ENCODE data around the gene HEMGN.
A peak's percentile ranks its signal among the peaks of the same experiment; 100 is the strongest.
"Not testable (repeated sequence)": the region's sequence is repeated elsewhere in the genome, so short reads cannot be mapped to it uniquely, and the experiment has no call there.

Gene HEMGN, protein sequence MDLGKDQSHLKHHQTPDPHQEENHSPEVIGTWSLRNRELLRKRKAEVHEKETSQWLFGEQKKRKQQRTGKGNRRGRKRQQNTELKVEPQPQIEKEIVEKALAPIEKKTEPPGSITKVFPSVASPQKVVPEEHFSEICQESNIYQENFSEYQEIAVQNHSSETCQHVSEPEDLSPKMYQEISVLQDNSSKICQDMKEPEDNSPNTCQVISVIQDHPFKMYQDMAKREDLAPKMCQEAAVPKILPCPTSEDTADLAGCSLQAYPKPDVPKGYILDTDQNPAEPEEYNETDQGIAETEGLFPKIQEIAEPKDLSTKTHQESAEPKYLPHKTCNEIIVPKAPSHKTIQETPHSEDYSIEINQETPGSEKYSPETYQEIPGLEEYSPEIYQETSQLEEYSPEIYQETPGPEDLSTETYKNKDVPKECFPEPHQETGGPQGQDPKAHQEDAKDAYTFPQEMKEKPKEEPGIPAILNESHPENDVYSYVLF

DNA sequence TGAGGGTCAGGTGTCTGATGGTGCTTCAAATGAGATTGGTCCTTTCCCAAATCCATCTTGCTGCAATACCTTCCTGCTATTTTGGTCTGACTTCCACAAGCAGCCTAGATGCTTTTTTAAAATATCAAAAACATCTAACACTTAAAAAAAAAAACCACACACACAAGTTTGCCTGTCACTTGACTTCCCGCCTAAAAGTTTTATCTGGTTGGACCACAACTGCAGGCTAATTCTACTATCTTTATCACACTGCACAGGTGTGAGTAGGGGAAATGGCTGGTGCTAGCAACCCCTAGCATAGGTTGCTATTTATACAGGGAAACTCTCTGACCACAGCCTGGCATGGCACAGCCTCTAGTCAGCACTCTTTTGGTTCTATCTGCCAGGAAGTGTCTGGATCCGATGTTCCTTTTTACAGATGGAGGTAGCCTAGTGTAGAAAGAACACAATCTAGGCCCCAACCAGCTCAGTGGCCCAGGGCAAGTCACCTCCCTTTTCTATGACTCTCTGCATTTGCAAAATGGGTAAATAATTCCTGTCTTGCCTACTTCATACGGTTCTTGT is at the start of gene HEMGN:
HEMGN (minus strand) TSS at position 92 of the 564 bp plus-strand sequence; CDS start at position 56, 36 bp downstream.
- no peak for DNase-seq (ENCODE audit: low spot score)

DNA sequence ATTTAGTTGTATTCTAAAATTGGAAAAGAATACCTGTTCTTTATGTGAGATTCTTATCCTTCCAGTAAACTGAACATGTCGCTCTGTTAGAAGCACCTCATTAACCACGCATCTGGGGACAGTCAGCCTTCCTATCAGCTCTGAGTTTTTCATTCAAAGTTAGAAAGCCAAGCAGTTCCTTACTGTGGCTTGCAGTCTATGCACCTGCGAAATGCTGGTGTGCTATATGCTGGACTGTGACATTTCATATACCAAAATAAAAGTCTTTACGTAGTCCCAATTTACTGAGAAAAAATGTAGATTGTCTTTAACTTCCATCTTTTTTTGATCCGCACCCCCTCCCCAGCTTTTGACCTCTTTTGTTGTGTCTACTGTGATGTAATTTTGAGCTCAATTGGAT is 49.5 kb upstream of the HEMGN start:
- no peak for DNase-seq (ENCODE audit: low spot score)

DNA sequence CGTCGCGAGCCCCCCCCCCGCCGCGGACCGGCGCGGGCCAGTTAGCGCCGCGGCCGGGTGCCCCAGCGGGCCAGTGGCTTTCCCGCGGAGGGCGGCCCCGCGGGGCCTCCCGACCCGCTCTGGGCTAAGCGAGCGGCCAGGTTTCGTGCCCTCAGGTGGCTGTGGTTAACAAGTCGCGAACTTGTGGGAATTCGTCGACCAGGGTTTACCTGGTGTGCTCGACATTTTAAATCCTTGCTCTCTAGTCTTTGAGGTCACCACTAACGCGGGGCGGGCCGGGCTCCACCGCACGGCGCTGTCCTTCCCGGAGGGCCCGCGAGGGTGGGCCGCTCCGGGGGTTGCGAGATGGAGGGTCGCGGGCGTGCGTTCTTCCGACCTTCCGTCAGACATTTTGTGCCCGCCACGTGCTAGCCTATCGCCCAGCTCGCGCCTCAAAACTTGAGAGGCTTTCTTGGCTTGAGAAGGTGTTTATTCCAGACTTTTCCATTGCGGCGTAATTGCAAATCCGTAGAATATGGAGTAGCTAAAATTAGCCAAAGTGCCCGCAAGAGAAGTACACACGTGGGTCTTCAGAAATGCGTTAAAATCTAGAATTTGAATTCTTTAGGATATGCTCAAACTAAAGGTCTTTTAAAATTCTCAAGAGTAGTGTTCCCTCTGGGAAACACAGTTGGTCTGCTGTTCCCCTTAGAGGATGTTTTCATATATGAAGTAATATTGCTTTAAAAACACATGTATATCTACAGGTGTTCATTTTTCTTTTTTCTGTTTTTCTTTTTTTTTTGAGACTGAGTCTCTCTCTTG is 47.3 kb upstream of the HEMGN start:
- DNase-seq (ENCODE audit: low spot score): no peak

DNA sequence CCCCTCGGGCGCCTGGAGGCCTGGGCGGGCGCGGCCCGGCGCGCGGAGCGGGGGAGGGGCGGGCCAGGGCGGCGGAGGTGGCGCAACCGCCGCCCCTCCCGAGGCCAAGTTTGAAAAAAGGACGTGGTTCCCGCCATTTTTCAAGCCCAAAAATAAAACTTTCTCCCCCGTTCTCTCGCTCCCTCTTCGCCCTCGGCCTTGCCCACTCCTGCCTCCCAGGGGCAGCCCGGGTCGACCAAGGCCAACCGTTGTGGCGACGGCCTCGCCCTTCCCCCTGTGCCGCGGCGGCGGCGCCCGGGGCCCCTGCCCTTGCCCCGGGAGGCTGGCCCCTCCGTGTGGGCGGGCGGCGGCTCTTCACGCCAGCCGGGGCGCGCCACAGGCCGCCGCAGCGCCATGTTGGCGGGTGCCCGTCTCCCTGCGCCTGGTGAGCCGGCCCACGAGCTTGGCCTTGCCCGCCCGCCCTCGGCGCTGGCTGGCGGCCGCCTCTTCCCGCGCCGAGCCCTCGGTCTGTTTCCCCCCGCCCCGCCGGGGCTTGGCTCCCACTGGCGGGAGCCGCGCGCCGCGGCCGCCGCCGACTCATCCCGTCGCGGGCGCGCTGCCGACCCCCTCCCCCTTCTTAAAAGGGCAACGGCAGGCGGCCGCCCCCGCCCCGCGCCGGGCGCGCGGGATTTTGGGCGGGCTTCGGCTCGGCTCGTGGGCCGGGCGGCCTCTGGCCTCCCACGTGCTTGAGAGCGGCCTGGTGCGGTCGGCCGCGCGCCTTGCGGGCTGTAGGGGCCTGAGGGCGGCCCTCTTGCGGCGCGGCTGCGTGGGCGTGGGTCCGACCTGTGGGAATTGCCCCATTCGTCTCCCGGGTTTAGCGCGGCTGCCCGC is 46.5 kb upstream of the HEMGN start:
- peak; percentile 89 for DNase-seq (ENCODE audit: low spot score)

DNA sequence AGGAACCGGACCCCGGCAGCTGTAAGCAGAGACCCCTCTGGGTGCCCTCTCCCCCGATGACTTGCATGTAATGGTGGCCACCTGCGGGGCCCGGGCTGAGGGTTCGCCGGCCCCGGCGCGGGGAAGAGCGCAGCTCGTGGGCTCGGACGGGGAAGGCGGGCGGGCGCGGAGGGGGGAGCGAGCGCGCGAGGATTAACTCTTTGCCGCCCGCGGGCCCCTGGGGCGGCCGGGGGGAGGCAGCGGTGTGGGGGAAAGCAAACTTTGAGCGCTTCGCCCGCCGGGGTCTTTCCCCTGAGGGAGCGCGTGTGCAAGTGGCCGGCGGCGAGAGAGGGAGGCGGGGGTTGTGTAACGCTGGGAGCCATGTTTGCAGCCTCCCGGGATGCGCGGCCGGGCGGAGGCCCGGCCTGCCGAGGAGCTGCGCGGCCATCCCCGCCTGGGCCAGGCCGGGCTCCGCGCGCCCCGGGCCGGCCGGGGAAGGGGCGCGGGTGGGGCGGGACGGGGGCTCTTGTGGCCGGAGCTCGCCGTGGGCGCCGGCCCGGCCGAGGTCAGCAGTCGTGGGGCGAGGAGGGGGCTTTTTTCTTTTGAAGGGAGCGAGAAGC is 45.7 kb upstream of the HEMGN start:
- peak; percentile 67 for DNase-seq (ENCODE audit: low spot score)

DNA sequence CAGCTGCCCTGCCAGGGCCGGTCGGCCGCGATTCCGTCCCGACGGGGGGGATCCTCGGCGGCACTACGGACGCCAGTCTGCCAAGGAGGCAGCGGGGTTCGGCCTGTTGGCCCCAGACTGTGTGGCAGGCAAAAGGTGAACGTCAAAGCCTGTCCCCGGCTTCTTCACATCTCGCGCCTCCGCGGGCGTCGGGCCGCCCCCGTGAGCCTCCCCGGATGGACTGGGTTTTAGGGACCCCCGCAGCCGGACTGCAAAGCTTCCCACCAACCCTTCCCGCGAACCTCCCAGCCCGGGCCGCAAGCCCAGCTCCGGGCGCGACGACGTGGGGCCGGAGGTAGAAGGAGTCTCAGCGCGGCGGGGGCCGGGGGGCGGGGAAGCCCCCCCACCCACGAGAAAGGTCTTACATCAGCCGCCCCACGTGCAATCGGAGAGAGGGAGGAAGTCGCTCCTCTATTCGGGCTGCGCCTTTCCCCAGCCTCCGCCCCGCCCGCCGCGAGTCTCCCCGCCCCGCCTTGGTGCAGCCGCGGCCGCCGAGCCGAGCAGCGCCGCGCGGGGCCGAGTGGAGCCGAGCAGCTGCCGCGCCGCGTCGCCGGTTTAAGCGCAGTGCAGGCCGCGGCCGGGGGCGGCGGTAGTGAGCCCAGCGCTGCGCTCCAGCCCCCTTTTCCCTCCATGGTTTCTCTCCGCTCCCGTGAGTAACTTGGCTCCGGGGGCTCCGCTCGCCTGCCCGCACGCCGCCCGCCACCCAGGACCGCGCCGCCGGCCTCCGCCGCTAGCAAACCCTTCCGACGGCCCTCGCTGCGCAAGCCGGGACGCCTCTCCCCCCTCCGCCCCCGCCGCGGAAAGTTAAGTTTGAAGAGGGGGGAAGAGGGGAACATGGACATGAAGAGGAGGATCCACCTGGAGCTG is 45.0 kb upstream of the HEMGN start, which contains the start of gene ANP32B:
ANP32B (plus strand) TSS at position 659 of the 906 bp plus-strand sequence; CDS start at position 874, 215 bp downstream.
- DNase-seq (ENCODE audit: low spot score): peak; percentile 95

DNA sequence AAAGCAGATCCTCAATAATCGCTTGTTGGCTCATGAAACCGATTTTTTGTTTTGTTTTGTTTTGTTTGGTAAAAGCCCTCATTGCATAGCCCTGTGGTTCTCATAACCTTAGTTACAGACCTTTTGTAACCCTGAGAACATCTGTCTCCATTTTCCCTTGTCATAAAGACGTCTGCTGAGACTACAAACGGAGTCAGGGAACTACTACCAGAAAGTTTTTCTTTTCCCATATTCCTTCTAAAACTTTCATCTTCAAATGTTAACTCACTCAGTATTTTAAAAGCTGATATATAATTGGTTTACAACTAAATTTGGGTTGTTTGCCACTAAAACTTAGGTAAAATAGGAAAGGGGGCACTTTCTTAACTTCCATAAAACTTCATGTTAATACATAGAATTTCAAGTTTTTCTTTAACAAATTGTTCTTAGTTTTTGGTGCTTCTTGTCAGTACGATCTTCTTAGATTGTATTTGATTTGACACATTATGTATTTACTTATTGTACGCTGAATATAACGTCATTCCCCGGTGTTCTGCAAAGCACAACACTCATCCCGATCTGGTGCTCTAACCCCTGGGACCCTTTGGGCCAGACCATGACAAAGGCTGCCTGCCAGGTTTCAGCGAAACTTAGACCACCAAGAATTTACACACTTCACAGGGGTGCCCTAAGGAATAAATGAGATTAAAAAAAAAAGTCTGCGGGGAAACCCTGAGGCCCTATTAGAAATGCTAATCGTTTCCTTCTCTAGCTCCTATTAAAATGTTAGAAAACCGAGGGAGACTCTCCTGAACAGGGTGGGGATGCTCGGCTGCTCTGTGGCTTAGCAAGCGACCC is 44.1 kb upstream of the HEMGN start:
- DNase-seq (ENCODE audit: low spot score): no peak

DNA sequence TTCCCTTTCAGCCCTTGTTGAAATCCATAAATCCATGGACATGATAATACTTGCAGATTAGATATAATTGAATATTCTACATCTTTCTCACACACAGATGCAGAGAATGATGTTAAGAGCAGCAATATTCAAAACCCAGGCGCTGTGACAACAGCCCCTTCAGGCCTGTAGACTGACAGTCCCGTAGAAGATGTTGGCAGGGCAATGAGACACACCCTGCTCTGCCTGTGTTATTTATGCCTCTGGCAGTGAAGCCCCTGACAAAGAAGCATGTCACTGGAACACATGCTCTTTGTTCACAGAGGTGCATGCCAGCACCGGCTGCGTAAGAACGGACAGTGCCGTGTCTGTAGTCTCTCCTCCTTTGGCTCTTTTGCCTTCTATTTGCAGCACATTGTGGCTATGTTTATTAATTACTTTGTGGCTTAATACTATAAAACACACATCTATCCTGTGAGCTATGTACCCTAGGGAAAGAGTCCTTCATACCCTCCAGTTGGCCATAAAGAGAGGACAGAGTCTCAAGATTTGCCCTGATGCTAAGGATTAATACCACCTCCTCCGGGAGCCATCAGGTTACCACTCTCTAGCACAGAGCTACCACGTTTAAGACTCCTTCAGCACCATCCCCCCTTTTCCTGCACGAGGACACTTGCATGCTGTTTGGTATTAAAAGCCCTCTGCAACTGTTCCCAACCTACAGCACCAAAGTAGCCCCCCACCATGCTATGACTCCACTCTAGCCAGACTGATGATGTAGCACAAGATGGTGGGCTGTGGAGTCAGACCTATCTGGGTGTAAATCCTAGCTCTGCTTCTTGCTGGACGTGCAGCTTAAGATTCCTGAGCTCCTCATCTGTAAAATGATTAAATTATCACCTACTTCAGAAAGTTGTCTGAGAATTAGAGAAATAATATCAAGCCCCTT is 43.2 kb upstream of the HEMGN start:
- DNase-seq (ENCODE audit: low spot score): no peak

DNA sequence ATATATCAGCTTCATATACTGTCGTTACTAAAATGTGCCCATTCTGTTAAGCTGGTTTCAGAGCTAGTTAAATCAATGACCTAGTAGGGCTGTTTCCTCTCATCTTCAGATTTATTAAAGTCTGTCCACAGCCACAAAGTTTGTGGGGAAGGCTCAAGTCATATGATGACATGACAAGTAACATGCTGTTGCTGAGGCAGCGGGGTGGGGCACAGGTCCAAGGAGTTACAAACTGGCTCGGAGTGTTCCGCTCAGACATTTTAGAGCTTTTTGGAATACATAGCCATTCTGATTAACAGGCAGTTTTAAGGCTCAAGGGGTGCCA is 42.5 kb upstream of the HEMGN start:
- no peak for DNase-seq (ENCODE audit: low spot score)

DNA sequence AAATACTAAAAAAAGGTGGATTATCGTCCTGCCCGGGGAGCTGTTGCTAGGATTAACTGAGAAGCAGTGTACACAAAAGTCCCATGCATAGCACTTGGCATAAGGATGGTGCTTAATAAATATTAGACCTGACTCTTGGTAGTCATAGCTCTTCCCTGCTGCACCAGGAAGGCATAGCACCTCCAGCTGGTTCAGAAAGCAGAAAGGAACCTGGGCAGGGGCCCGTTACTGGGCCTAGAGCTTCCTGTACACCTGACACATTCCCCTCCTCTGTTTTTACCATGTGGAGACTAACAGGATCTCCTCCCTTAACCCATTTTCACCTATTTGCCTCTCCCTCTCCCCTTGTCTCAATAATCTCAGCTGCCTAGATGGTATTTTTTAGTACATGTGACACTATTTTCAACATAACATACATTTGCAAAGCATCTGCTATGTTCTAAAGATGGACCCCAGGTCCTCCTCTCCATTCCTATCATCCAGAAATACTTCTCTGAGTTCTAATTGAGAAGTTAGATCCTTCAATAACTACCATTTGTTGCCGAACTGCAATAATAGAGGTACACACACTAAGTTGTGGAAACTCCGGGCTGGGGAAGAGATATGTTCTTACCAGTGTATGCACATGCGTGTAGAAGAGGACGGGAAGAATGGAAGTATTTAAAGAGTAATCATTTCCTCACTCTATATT is 42.0 kb upstream of the HEMGN start:
- DNase-seq (ENCODE audit: low spot score): no peak

DNA sequence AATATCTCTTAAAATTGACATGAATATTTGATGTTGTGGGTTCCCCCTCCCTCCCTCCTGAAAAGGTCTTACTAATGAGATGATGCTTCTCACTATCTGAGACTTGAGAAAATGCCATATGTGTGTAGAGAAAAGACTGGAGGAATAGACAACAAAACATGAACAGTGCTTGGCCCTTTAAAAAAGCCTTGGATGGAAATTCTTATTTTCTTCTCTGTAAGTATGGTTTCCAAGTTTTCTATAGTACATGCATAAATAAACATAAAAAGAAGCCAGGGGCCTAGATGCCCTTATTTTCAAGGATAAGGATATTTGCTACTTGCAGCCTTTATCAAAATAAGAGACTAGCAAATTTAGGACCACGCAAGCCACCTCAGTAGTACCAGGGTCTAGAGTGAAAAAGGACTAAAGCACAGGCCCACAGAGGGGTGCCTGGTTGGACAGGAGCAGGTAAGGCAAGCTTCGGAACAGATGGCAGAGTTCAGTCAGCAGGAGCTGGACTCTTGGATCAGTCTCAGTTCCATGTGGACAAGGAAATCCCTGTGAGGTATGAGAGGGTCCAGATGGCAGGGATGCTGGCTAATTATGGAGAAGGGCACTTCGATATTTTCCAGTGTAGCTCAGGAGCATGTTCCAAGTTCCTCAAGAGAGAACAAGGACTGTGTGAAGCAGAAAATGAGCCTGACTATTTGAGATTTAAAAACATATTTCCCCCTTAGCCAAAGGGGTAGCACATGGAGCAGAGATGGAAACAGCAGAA is 40.6 kb upstream of the HEMGN start:
- DNase-seq (ENCODE audit: low spot score): no peak

DNA sequence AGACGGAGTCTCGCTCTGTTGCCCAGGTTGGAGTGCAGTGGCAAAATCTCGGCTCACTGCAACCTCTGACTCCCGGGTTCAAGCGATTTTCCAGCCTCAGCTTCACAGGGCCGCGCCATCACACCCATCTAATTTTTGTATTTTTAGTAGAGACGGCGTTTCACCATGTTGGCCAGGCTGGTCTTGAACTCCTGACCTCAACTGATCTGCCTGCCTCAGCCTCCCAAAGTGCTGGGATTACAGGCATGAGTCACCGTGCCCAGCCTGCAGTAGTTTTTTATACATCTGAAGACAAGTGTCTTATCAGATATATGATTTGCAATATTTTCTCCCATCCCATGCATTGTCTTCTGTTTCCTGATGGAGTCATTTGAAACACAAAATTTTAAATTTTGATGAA is 38.7 kb upstream of the HEMGN start:
- not testable (repeated sequence) for DNase-seq (ENCODE audit: low spot score)

DNA sequence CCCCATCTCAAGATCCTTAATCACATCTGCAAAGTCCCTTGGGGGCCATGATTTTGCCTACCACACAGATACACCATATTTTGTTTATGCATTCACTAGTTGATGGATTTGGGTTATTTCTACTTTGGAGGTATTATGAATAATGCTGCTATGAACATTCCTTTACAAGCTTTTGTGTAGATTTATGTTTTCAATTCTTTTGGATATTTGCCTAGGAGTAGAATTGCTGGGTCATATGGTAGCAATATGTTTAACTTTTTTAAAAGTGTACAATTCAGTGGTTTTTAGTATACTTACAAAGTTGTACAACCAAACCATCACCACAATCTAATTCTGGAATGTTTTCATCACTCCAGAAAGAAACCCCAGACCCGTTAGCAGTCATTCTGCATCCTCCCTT is 37.4 kb upstream of the HEMGN start:
- no peak for DNase-seq (ENCODE audit: low spot score)

DNA sequence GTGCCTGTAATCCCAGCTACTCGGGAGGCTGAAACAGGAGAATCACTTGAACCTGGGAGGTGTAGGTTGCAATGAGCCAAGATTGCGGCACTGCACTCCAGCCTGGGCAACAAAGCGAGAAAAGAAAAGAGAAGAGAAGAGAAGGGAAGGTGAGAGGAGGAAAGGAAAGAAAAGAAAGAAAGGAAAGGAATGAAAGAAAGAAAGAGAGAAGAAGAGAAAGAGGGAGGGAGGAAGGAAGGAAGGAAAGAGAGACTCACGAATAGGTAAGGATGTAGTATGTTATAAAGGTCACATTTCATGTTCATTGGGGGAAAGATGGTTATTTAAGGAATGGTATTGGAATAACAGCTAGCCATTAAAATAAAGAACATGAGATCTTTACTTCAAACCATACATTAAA is 34.8 kb upstream of the HEMGN start:
- no peak for DNase-seq (ENCODE audit: low spot score)

DNA sequence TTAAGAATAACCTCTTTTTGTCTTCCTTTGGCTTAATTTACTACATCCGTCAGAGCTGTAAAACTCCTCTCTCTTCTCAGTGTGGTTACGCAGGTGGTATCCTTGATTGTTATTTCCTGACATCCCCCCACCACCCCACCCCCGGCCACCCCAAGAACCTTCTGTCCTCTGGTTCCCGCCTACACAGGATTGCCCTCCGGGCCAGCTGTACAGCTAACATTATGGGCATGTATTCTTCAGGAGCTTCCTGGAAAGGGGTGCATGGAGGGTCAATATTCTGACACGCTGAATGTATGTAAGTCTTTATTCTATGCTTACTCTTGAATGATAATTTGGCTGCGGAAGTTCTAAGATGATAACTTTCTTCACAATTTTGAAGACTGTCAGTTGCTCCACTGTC is 32.2 kb upstream of the HEMGN start:
- DNase-seq (ENCODE audit: low spot score): no peak

DNA sequence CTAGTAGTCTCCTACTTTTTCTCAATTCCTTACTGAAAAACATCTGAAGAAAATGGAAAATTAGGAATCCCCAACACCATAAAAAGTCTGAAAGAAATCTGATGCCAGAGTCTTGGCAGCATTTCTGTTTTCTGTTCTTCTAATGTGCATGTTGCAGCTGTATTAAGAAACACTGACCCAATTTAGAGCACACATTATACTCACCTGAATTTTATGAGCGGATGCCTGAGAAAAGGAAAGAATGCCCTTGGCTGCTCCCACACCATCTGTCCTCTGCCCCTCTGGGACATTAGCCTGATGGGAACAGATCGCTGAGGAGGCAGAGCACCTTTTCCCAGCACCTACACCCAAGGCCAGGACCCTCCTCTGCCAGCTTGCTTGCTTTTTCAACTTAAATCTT is 31.0 kb upstream of the HEMGN start:
- DNase-seq (ENCODE audit: low spot score): no peak

DNA sequence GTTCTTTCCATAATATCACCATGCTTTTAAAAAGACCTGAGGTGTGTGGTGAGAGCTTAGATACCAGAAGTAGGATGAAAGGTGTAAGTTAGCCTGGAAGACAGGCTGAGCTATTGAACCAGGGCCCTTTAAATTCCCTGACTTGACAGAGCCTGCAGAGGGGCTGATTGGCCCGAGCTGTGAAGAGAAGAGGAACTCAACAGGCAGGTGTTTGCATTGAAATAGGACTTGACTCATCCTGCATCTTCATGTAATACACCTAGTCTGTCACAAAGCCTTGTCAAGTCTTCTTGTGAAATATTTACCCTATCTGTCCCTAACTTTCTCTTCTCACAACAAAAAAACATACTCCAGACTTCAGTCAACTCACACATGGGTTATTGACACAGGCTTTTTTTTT is 28.5 kb upstream of the HEMGN start:
- DNase-seq (ENCODE audit: low spot score): no peak

Measured in AG08396 (cell line).